Upper lobe of left lung (tissue), 4 donors: ENCODE results near the gene ZNF697.

ENCODE experiments used
- EP300 ChIP-seq, 4 donors: sonication (generic); formaldehyde crosslinking; IDR thresholded peaks; one replicate each; pipeline ENCODE4 v1.5.1; 2017; ENCODE audit warnings: antibody characterized with exemption in 4 of 4, control low read depth in 2 of 4
- POLR2AphosphoS5 ChIP-seq, 2 donors: sonication (generic); formaldehyde crosslinking; IDR thresholded peaks; one replicate each; pipeline ENCODE4 v1.5.1; 2017; ENCODE audit warnings: antibody characterized with exemption in 2 of 2
- TF ChIP-seq, protein P1 (sequence below), 6 experiments: fragments of 450-650 bp in 4 of 6; fragments of 200-600 bp in 2 of 6; sonication (generic) in 2 of 6; IDR thresholded peaks; one replicate each; pipeline ENCODE4 v1.5.1; 2016 to 2019; ENCODE audit warnings: antibody characterized with exemption in 6 of 6

DNA sequence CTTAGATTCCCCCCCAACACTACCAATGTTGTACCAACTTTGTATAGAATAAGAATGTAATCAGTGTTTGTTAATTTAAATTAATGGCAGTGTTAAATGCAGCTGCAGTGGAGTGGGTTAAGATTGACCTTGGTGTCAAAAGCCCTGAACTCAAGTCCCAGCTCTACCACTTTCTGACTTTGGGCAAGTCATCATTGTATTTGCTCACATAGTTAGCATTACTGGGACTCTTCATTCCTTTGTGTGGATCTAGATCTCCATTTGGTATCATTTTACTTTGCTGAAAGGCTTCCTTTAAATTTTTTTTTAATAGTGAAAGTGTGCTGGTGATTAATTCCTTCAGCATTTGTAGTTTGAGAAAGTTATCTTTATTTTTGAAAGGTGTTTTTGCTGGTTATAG lies 41.4 kb upstream of the ZNF697 start:
- TF ChIP-seq, protein P1, sequence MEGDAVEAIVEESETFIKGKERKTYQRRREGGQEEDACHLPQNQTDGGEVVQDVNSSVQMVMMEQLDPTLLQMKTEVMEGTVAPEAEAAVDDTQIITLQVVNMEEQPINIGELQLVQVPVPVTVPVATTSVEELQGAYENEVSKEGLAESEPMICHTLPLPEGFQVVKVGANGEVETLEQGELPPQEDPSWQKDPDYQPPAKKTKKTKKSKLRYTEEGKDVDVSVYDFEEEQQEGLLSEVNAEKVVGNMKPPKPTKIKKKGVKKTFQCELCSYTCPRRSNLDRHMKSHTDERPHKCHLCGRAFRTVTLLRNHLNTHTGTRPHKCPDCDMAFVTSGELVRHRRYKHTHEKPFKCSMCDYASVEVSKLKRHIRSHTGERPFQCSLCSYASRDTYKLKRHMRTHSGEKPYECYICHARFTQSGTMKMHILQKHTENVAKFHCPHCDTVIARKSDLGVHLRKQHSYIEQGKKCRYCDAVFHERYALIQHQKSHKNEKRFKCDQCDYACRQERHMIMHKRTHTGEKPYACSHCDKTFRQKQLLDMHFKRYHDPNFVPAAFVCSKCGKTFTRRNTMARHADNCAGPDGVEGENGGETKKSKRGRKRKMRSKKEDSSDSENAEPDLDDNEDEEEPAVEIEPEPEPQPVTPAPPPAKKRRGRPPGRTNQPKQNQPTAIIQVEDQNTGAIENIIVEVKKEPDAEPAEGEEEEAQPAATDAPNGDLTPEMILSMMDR (IDR thresholded peaks at IDR 0.05): no peak
- TF ChIP-seq EP300 (IDR thresholded peaks at IDR 0.05): no peak
- TF ChIP-seq POLR2AphosphoS5 (IDR thresholded peaks at IDR 0.05): no peak
